ENCODE measurements around the gene ZNF579.
"Not testable (repeated sequence)": the region's sequence is repeated elsewhere in the genome, so short reads cannot be mapped to it uniquely, and the experiment has no call there.

The ZNF579 gene

DNA sequence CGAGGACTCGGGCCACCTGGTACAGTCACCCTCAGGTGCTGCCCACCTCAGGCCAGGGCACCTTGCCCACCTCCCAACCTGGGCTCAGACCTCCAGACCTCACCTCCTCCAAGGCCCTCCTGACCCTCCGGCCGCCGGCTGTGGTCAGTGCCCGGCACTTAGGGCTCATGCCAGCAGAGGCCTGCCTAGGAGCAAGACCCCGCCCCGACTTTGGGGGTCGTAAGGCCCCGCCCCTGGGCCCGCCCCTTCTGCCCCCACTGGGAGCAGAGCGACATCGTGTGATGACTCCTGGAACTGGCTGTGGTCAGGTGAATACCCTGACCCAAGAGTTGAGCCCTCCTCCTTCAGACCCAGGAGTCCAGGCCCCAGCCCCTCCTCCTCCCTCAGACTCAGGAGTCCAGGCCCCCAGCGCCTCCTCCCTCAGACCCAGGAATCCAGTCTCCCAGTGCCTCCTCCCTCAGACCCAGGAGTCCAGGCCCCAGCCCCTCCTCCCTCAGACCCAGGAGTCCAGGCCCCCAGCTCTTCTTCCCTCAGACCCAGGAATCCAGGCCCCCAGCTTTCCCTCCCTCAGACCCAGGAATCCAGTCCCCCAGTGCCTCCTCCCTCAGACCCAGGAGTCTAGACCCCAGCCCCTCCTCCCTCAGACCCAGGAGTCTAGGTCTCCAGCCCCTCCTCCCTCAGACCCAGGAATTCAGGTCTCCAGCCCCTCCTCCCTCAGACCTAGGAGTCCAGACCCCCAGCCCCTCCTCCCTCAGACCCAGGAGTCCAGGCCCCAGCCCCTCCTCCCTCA lies 43.5 kb downstream of the ZNF579 start, which contains the start of gene SBK2:
Gene SBK2, minus strand, starts transcription at position 183 of the 790 bp plus-strand sequence. CDS start 839 bp downstream, outside the sequence.
- no peak for DNase-seq

DNA sequence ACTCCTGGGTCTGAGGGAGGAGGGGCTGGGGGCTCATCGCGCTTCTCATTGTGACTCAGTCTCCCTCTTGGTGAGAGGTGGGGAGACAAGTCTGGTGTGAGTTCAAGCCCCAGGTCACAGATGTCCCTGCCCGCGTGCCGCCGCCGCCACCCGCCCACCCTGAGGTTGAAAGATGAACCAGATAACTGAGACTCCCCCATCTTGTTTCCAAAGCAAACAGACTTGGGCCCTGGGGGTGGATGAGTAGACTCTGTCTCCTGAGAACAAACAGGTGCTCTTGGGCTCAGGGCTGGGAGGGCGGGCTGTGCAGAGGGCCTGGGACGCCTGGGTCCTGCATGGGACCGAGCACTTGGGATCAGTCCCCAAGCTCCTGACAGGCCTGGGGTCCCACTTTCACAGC lies 44.3 kb downstream of the ZNF579 start:
- no peak for DNase-seq

GRCh38 chr19:55535965-55536350 lies 44.7 kb downstream of the ZNF579 start:
- no peak for DNase-seq

GRCh38 chr19:55535173-55535964 lies 45.3 kb downstream of the ZNF579 start:
- DNase-seq: no peak

DNA sequence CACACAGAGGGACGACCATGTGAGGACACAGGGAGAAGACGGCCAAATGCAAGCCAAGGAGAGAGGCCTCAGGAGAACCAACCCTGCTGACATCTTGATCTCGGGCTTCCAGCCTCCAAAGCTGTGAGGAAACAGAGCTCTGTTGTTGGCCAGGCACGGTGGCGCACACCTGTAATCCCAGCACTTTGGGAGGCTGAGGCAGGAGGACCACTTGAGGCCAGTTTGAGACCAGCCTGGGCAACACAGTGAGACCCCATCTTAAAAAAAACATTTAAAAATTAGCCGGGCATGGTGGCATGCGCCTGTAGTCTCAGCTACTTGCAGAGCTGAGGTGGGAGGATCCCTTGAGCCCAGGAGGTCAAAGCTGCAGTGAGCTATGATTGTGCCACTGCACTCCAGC lies 46.4 kb downstream of the ZNF579 start:
- DNase-seq: not testable (repeated sequence)

- no peak for DNase-seq
These were observed 49.7 kb downstream of the ZNF579 start for GRCh38 chr19:55530996-55531395.

DNA sequence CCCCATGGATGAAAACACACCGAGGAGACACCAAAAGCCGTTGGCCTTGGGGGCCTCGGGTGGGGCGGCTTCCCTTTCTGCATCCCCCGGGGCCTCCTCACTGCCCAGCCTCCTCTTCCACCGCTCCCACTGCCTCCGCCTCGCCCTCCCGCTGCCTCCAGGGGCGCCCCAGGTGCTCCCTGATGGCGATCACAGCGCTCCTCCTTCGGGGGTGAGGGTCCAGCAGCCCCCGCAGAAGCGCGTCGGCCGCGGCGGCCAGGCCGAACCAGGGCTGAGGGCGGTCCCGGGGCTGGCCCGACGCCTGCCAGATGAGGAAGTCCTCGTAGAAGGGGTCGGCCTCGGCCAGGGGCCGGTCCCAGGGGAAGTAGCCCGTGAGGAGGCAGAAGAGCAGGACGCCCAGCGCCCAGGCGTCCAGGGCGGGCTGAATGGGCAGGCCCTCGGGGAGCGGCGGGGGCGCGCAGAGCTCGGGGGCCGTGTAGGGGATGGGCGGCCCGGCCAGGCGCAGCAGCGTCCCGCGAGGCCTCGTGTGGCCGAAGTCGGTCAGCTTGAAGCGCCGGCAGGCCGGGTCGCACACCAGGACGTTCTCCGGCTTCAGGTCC lies 50.9 kb downstream of the ZNF579 start:
- no peak for DNase-seq

DNA sequence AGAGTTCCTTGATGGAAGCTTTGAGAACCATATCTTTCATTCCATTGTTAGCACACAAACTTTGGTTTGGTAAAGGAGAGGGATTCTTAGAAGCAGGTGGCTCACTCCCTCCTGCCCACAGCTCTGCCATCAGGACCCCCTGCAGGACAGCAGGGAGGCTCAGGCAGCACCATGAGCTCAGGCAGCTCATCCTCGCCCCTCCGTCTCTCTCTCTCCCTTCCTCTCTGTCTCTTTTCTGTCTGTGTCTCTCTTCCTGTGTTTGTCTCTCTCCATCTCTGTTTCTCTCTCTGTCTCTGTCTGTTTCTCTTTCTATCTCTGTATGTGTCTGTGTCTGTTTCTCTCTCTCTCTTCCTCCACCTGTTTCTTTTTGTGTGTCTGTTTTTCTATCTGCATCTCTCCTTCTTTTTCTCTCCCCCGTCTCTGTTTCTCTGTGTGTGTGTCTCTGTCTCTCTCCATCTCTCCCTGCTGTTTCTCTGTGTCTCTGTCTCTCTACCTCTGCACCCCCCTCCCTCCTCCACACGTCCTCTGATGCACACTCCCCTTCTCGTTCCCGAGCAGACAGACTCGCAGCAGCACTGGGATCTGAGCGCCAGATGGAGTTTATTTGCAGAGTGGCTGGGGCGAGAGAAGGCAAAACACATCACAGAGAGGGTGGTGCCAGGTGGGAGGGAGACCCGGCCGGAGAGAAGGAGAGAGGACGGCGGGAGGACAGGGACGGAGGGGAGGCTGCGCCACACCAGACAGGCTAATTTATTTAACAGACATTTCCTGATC lies 52.4 kb downstream of the ZNF579 start:
- DNase-seq: no peak

DNA sequence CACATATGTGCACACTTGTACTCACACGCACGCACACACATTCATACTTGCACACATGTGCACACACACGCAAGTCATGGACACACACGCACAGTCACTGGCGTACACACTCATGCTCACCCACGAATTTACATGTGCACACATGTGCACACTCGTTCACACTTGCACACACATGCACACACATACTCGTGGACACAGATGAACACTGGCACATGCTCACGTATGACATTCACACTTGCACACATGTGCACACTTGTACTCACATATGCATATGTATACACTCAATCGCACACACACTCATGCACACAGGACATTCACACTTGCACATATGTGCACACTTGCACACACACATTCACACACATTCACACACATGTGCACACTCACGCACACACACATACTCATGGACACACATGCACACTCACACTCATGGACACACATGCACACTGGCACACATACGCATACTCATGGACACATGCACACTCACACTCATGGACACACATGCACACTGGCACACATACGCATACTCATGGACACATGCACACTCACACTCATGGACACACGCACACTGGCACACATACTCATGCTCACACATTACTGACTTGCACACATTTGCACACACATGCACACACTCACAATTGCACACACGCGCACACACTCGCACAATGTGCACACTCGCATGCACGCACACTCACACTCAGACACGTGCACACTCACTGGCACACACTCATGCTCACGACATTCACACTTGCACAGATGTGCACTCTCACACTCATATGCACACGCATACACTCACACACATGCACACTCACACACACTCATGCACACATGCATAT lies 53.2 kb downstream of the ZNF579 start:
- no peak for DNase-seq
